ENCODE data around the gene GNPAT. TPM values are rescaled to one million over a fixed set of nuclear protein-coding genes. Genes with fewer than 3 reads are reported as not detected.

GNPAT gene
- total RNA-seq, 1 experiment from 2014 or later, result 21.8 TPM

DNA sequence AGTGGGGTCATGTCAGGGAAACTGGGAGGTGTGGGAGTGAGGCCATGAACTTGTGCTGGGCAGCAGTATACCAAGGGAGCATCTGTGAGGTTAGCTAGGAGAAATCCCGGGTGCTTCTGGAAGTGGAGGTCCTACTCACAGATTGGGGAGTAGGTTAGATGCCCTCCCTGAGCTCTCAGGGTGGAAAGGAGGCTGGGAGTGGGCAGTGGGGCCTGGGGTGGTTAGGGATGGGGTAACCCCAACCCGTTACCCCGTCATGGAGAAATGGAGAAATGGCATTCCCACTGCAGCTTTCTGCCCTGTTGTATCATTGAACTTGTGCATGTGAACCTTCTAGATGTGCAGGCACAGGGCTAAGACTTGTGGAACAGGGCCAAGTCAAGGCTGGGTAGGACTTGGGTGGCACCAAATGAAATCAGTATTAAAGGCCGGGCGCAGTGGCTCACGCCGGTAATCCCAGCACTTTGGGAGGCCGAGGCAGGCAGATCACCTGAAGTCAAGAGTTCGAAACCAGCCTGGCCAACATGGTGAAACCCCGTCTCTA, 69.5 kb downstream of the GNPAT start:
- BruUV-seq (replicated peaks), result no TSS peak
- no peaks in the 10 kb centered on the region for H3K27me3 ChIP-seq (ENCODE audit: insufficient read depth, low read depth)

GRCh38 chr1:231311720-231312431, 70.9 kb downstream of the GNPAT start:
- no peak overlapping the region for H3K27ac ChIP-seq
- no peaks in the 10 kb centered on the region for H3K79me2 ChIP-seq (ENCODE audit: low read depth)
- DNase-seq, result no peak
- ChIA-PET CTCF (interaction anchor here (0.6 kb wide), 1 partner anchor 501 kb away, joined by 3 read pairs; no protein-coding TSS in a partner anchor), POLR2A (ENCODE audit: unreplicated experiment) (no interaction called here)
- BruUV-seq (replicated peaks), result no TSS peak
- H3K4me2 ChIP-seq, result no peak overlapping the region
- intact Hi-C loops (cut with micrococcal nuclease; ENCODE audit: unreplicated experiment), result no loop called here
- H3K9me3 ChIP-seq (ENCODE audit: insufficient read depth, low read depth), result no peaks in the 10 kb centered on the region
- H3K4me1 ChIP-seq (replicated peaks; ENCODE audit: insufficient read depth), result no peaks in the 10 kb centered on the region
- H2AFZ ChIP-seq, result no peak overlapping the region
- no peaks in the 10 kb centered on the region for H3K9me2 ChIP-seq (ENCODE audit: insufficient read depth)
- no peak for TF ChIP-seq EZH2 (IDR thresholded peaks at IDR 0.05; ENCODE audit: low read depth)
- TF ChIP-seq, protein P1, sequence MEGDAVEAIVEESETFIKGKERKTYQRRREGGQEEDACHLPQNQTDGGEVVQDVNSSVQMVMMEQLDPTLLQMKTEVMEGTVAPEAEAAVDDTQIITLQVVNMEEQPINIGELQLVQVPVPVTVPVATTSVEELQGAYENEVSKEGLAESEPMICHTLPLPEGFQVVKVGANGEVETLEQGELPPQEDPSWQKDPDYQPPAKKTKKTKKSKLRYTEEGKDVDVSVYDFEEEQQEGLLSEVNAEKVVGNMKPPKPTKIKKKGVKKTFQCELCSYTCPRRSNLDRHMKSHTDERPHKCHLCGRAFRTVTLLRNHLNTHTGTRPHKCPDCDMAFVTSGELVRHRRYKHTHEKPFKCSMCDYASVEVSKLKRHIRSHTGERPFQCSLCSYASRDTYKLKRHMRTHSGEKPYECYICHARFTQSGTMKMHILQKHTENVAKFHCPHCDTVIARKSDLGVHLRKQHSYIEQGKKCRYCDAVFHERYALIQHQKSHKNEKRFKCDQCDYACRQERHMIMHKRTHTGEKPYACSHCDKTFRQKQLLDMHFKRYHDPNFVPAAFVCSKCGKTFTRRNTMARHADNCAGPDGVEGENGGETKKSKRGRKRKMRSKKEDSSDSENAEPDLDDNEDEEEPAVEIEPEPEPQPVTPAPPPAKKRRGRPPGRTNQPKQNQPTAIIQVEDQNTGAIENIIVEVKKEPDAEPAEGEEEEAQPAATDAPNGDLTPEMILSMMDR (conservative IDR thresholded peaks at IDR 0.05), result no peak
- H3K27me3 ChIP-seq (ENCODE audit: insufficient read depth, low read depth), result no peaks in the 10 kb centered on the region
- no peak overlapping the region for H3K4me3 ChIP-seq
- no peaks in the 10 kb centered on the region for H4K20me1 ChIP-seq (ENCODE audit: insufficient read depth)
- no peaks in the 10 kb centered on the region for H3F3A ChIP-seq (ENCODE audit: insufficient read depth, low read depth)
- no peaks in the 10 kb centered on the region for H3K36me3 ChIP-seq (ENCODE audit: low read depth)

More for the DNA sequence above, 69.5 kb downstream of the GNPAT start:
- no peak overlapping the region for H3K4me2 ChIP-seq
- no peak overlapping the region for H2AFZ ChIP-seq
- TF ChIP-seq, protein P1 (conservative IDR thresholded peaks at IDR 0.05), result no peak
- no peak for TF ChIP-seq EZH2 (IDR thresholded peaks at IDR 0.05; ENCODE audit: low read depth)
- no peaks in the 10 kb centered on the region for H3F3A ChIP-seq (ENCODE audit: insufficient read depth, low read depth)
- no peaks in the 10 kb centered on the region for H4K20me1 ChIP-seq (ENCODE audit: insufficient read depth)
- H3K79me2 ChIP-seq (ENCODE audit: low read depth), result no peaks in the 10 kb centered on the region
- H3K4me3 ChIP-seq, result no peak overlapping the region
- no peaks in the 10 kb centered on the region for H3K4me1 ChIP-seq (replicated peaks; ENCODE audit: insufficient read depth)
- H3K9me3 ChIP-seq (ENCODE audit: insufficient read depth, low read depth), result no peaks in the 10 kb centered on the region
- POLR2A ChIA-PET (ENCODE audit: unreplicated experiment), result no interaction called here
- H3K27ac ChIP-seq, result no peak overlapping the region
- no peaks in the 10 kb centered on the region for H3K36me3 ChIP-seq (ENCODE audit: low read depth)
- CTCF ChIA-PET, result no interaction called here
- no peaks in the 10 kb centered on the region; the same call in 1 of the 2 replicates for H3K9me2 ChIP-seq (ENCODE audit: insufficient read depth)
- DNase-seq, result no peak
- intact Hi-C loops (cut with micrococcal nuclease; ENCODE audit: unreplicated experiment), result no loop called here

- no peak for DNase-seq
- ChIA-PET CTCF (interaction anchor here (0.6 kb wide), 1 partner anchor 501 kb away, joined by 3 read pairs; no protein-coding TSS in a partner anchor), POLR2A (ENCODE audit: unreplicated experiment) (no interaction called here)
- TF ChIP-seq, protein P1 (conservative IDR thresholded peaks at IDR 0.05), result no peak
- no peak for TF ChIP-seq EZH2 (IDR thresholded peaks at IDR 0.05; ENCODE audit: low read depth)
- no peaks in the 10 kb centered on the region for H4K20me1 ChIP-seq (ENCODE audit: insufficient read depth)
- intact Hi-C loops (cut with micrococcal nuclease; ENCODE audit: unreplicated experiment), result no loop called here
- no peaks in the 10 kb centered on the region for H3K9me2 ChIP-seq (ENCODE audit: insufficient read depth)
- no peaks in the 10 kb centered on the region for H3K4me1 ChIP-seq (replicated peaks; ENCODE audit: insufficient read depth)
- H3F3A ChIP-seq (ENCODE audit: insufficient read depth, low read depth), result no peaks in the 10 kb centered on the region
- no peak overlapping the region for H3K27ac ChIP-seq
- H3K27me3 ChIP-seq (ENCODE audit: insufficient read depth, low read depth), result no peaks in the 10 kb centered on the region
- no peaks in the 10 kb centered on the region for H3K36me3 ChIP-seq (ENCODE audit: low read depth)
- no peak overlapping the region for H2AFZ ChIP-seq
- H3K9me3 ChIP-seq (ENCODE audit: insufficient read depth, low read depth), result no peaks in the 10 kb centered on the region
- H3K4me2 ChIP-seq, result no peak overlapping the region
- no peaks in the 10 kb centered on the region for H3K79me2 ChIP-seq (ENCODE audit: low read depth)
- no TSS peak for BruUV-seq (replicated peaks)
- no peak overlapping the region for H3K4me3 ChIP-seq
Measured at GRCh38 chr1:231312432-231312788, 71.4 kb downstream of the GNPAT start.
